ENCODE measurements around the gene MTARC2.

Gene MTARC2

GRCh38 chr1:220706480-220706879 lies 41.6 kb upstream of the MTARC2 start:
- H3K4me2 ChIP-seq (ENCODE audit: low read length, poor library complexity, severe bottlenecking) = no peak overlapping the region
- H3K36me3 ChIP-seq (ENCODE audit: control insufficient read depth in 1 of 2, insufficient read depth in 2 of 2, low read depth in 1 of 2, low read length in 2 of 2) = no peaks in the 10 kb centered on the region
- no peak overlapping the region for H2BK120ac ChIP-seq (ENCODE audit: low read depth, low read length)
- H3K27me3 ChIP-seq (ENCODE audit: control insufficient read depth in 1 of 2, insufficient read depth in 1 of 2, low read length in 2 of 2) = peaks cover 0 to 27% of the 10 kb centered on the region in 2 experiments
- no peak overlapping the region for H2BK5ac ChIP-seq (ENCODE audit: low read depth, low read length, poor library complexity, severe bottlenecking)
- H3K4me3 ChIP-seq (ENCODE audit: insufficient read depth in 1 of 2, low read depth in 1 of 2, low read length in 2 of 2) = no peak overlapping the region
- no peak overlapping the region for H3K9ac ChIP-seq (ENCODE audit: low read length)
- H4K8ac ChIP-seq (ENCODE audit: low read length) = no peak overlapping the region
- WGBS = 78% methylated on average over 9 of the region's 9 CpGs
- H3K4me1 ChIP-seq (ENCODE audit: control insufficient read depth, insufficient read depth, low read depth, low read length) = no peaks in the 10 kb centered on the region
- no peak overlapping the region for H2BK15ac ChIP-seq (ENCODE audit: low read depth, poor library complexity, severe bottlenecking)
- H3K14ac ChIP-seq (ENCODE audit: low read length in 2 of 2) = no peak overlapping the region
- no peak overlapping the region for H3K4ac ChIP-seq (ENCODE audit: low read depth in 1 of 2, low read length in 2 of 2)
- H3K79me1 ChIP-seq (replicated peaks; ENCODE audit: low read length, poor library complexity, severe bottlenecking) = no peaks in the 10 kb centered on the region
- no peaks in the 10 kb centered on the region for H3K9me3 ChIP-seq (ENCODE audit: control insufficient read depth, low read length)
- H2BK12ac ChIP-seq (ENCODE audit: low read length in 2 of 2) = no peak overlapping the region
- no peak for DNase-seq
- no peak overlapping the region for H2AK5ac ChIP-seq (ENCODE audit: low read length, severe bottlenecking)
- H2AFZ ChIP-seq (ENCODE audit: low read depth, low read length) = no peak overlapping the region
- H3K27ac ChIP-seq (ENCODE audit: low read length, poor library complexity, severe bottlenecking) = no peak overlapping the region
- no peak overlapping the region for H3K18ac ChIP-seq (ENCODE audit: low read depth in 1 of 2, low read length in 2 of 2)
- no peak overlapping the region for H4K91ac ChIP-seq (ENCODE audit: low read length)
- H3K23ac ChIP-seq (ENCODE audit: low read length in 2 of 2) = no peak overlapping the region

DNA sequence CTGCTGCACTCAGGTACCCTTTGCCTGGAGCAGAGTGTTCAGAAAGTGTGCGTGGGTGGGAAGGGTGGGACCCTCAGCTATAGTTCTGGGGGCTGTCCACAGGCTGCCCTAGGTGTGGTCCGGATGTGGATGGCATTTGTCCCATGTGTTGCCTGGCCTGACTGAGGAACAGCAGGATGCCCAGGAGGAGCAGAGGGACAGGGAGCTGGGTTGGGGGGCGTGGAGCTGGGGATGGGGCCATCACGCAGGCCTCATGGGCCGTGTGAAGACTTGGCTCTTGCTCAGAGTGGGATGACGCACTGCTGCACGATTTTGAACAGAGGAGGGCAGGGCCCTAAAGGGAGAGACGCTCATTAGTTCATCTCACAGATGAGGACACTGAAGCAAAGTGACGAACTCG lies 41.0 kb upstream of the MTARC2 start:
- H3K27me3 ChIP-seq (ENCODE audit: control insufficient read depth in 1 of 2, insufficient read depth in 1 of 2, low read length in 2 of 2) = peaks cover 0 to 22% of the 10 kb centered on the region in 2 experiments
- no peak overlapping the region for H2BK5ac ChIP-seq (ENCODE audit: low read depth, low read length, poor library complexity, severe bottlenecking)
- H2BK12ac ChIP-seq (ENCODE audit: low read length in 2 of 2) = no peak overlapping the region
- no peak overlapping the region for H3K4me3 ChIP-seq (ENCODE audit: insufficient read depth in 1 of 2, low read depth in 1 of 2, low read length in 2 of 2)
- no peak overlapping the region for H3K4me2 ChIP-seq (ENCODE audit: low read length, poor library complexity, severe bottlenecking)
- H2BK15ac ChIP-seq (ENCODE audit: low read depth, poor library complexity, severe bottlenecking) = no peak overlapping the region
- H3K18ac ChIP-seq (ENCODE audit: low read depth in 1 of 2, low read length in 2 of 2) = no peak overlapping the region
- no peak overlapping the region for H3K14ac ChIP-seq (ENCODE audit: low read length in 2 of 2)
- no peak overlapping the region for H4K91ac ChIP-seq (ENCODE audit: low read length)
- H2AFZ ChIP-seq (ENCODE audit: low read depth, low read length) = no peak overlapping the region
- H3K4ac ChIP-seq (ENCODE audit: low read depth in 1 of 2, low read length in 2 of 2) = no peak overlapping the region
- no peak overlapping the region for H2BK120ac ChIP-seq (ENCODE audit: low read depth, low read length)
- H3K27ac ChIP-seq (ENCODE audit: low read length, poor library complexity, severe bottlenecking) = no peak overlapping the region
- no peak overlapping the region for H2AK5ac ChIP-seq (ENCODE audit: low read length, severe bottlenecking)
- H3K36me3 ChIP-seq (ENCODE audit: control insufficient read depth in 1 of 2, insufficient read depth in 2 of 2, low read depth in 1 of 2, low read length in 2 of 2) = no peaks in the 10 kb centered on the region
- H3K79me1 ChIP-seq (replicated peaks; ENCODE audit: low read length, poor library complexity, severe bottlenecking) = no peaks in the 10 kb centered on the region
- WGBS = 92% methylated on average over 10 of the region's 10 CpGs
- no peaks in the 10 kb centered on the region for H3K9me3 ChIP-seq (ENCODE audit: control insufficient read depth, low read length)
- H3K9ac ChIP-seq (ENCODE audit: low read length) = no peak overlapping the region
- H3K23ac ChIP-seq (ENCODE audit: low read length in 2 of 2) = no peak overlapping the region
- DNase-seq = no peak
- H3K4me1 ChIP-seq (ENCODE audit: control insufficient read depth, insufficient read depth, low read depth, low read length) = no peaks in the 10 kb centered on the region
- no peak overlapping the region for H4K8ac ChIP-seq (ENCODE audit: low read length)

- WGBS = 91% methylated on average over 3 of the region's 4 CpGs
- no peak overlapping the region for H3K23ac ChIP-seq (ENCODE audit: low read length in 2 of 2)
These were observed 39.9 kb upstream of the MTARC2 start for GRCh38 chr1:220708244-220708643.

GRCh38 chr1:220708936-220709801 lies 39.0 kb upstream of the MTARC2 start:
- H2BK5ac ChIP-seq (ENCODE audit: low read depth, low read length, poor library complexity, severe bottlenecking) = no peak overlapping the region
- no peak overlapping the region for H3K4ac ChIP-seq (ENCODE audit: low read depth in 1 of 2, low read length in 2 of 2)
- no peaks in the 10 kb centered on the region for H3K4me1 ChIP-seq (ENCODE audit: control insufficient read depth, insufficient read depth, low read depth, low read length)
- H4K8ac ChIP-seq (ENCODE audit: low read length) = no peak overlapping the region
- no peak overlapping the region for H2BK15ac ChIP-seq (ENCODE audit: low read depth, poor library complexity, severe bottlenecking)
- no peak overlapping the region for H3K14ac ChIP-seq (ENCODE audit: low read length in 2 of 2)
- no peak overlapping the region for H4K91ac ChIP-seq (ENCODE audit: low read length)
- no peaks in the 10 kb centered on the region for H3K79me1 ChIP-seq (replicated peaks; ENCODE audit: low read length, poor library complexity, severe bottlenecking)
- no peak overlapping the region for H3K4me2 ChIP-seq (ENCODE audit: low read length, poor library complexity, severe bottlenecking)
- H3K4me3 ChIP-seq (ENCODE audit: insufficient read depth in 1 of 2, low read depth in 1 of 2, low read length in 2 of 2) = no peak overlapping the region
- WGBS = 81% methylated on average over 7 of the region's 9 CpGs
- H2BK12ac ChIP-seq (ENCODE audit: low read length in 2 of 2) = no peak overlapping the region
- no peak overlapping the region for H3K27ac ChIP-seq (ENCODE audit: low read length, poor library complexity, severe bottlenecking)
- H3K36me3 ChIP-seq (ENCODE audit: control insufficient read depth in 1 of 2, insufficient read depth in 2 of 2, low read depth in 1 of 2, low read length in 2 of 2) = no peaks in the 10 kb centered on the region
- no peak overlapping the region for H3K18ac ChIP-seq (ENCODE audit: low read depth in 1 of 2, low read length in 2 of 2)
- H3K23ac ChIP-seq (ENCODE audit: low read length in 2 of 2) = no peak overlapping the region
- no peak for DNase-seq
- no peak overlapping the region for H2AK5ac ChIP-seq (ENCODE audit: low read length, severe bottlenecking)
- no peak overlapping the region for H3K9ac ChIP-seq (ENCODE audit: low read length)
- H3K27me3 ChIP-seq (ENCODE audit: control insufficient read depth in 1 of 2, insufficient read depth in 1 of 2, low read length in 2 of 2) = peaks cover 0 to 13% of the 10 kb centered on the region in 2 experiments
- H3K9me3 ChIP-seq (ENCODE audit: control insufficient read depth, low read length) = no peaks in the 10 kb centered on the region
- no peak overlapping the region for H2AFZ ChIP-seq (ENCODE audit: low read depth, low read length)
- H2BK120ac ChIP-seq (ENCODE audit: low read depth, low read length) = no peak overlapping the region

More at GRCh38 chr1:220708244-220708643, 39.9 kb upstream of the MTARC2 start:
- Histone ChIP-seq H2BK12ac (ENCODE audit: low read length in 2 of 2) (no peak overlapping the region), H3K36me3 (ENCODE audit: control insufficient read depth in 1 of 2, insufficient read depth in 2 of 2, low read depth in 1 of 2, low read length in 2 of 2) (no peaks in the 10 kb centered on the region), H3K4me2 (ENCODE audit: low read length, poor library complexity, severe bottlenecking) (no peak overlapping the region), H3K79me1 (replicated peaks; ENCODE audit: low read length, poor library complexity, severe bottlenecking) (no peaks in the 10 kb centered on the region), H2BK5ac (ENCODE audit: low read depth, low read length, poor library complexity, severe bottlenecking) (no peak overlapping the region), H3K9me3 (ENCODE audit: control insufficient read depth, low read length) (no peaks in the 10 kb centered on the region), H2BK120ac (ENCODE audit: low read depth, low read length) (no peak overlapping the region), H2BK15ac (ENCODE audit: low read depth, poor library complexity, severe bottlenecking) (no peak overlapping the region), H2AFZ (ENCODE audit: low read depth, low read length) (no peak overlapping the region), H3K27ac (ENCODE audit: low read length, poor library complexity, severe bottlenecking) (no peak overlapping the region), H3K4me3 (ENCODE audit: insufficient read depth in 1 of 2, low read depth in 1 of 2, low read length in 2 of 2) (no peak overlapping the region), H3K4me1 (ENCODE audit: control insufficient read depth, insufficient read depth, low read depth, low read length) (no peaks in the 10 kb centered on the region), H3K14ac (ENCODE audit: low read length in 2 of 2) (no peak overlapping the region), H3K18ac (ENCODE audit: low read depth in 1 of 2, low read length in 2 of 2) (no peak overlapping the region), H3K9ac (ENCODE audit: low read length) (no peak overlapping the region), H3K4ac (ENCODE audit: low read depth in 1 of 2, low read length in 2 of 2) (no peak overlapping the region), H2AK5ac (ENCODE audit: low read length, severe bottlenecking) (no peak overlapping the region), H4K91ac (ENCODE audit: low read length) (no peak overlapping the region), H3K27me3 (ENCODE audit: control insufficient read depth in 1 of 2, insufficient read depth in 1 of 2, low read length in 2 of 2) (peaks cover 0 to 19% of the 10 kb centered on the region in 2 experiments), H4K8ac (ENCODE audit: low read length) (no peak overlapping the region)
- DNase-seq = no peak

Measured in mesenchymal stem cell (in vitro differentiated cells and primary cell).